Stimulated activated effector memory CD8-positive, alpha-beta T cell treated with anti-CD3 and anti-CD28 coated beads, Interleukin-12 subunit alpha, Interleukin-12 subunit beta, amount 100 ng/mL, for 72 hours (primary cell): ENCODE data around the gene PLD5.
"Not testable (repeated sequence)": the region's sequence is repeated elsewhere in the genome, so short reads cannot be mapped to it uniquely, and the experiment has no call there.

Source experiments
- ATAC-seq: fragments of 150-1000 bp; cut with Tn5 transposase; 2 replicates; pipeline ENCODE4 v1.10.0; 2021
- DNase-seq, 2 donors: peaks; one replicate each; pipeline ENCODE4 v3.0.0; 2021 to 2022; ENCODE audit warnings: low spot score in 2 of 2
- H3K27ac Mint-ChIP-seq: one replicate; pipeline ENCODE4 v1.8.0; 2022; ENCODE audit warnings: mild to moderate bottlenecking, mixed read lengths
- H3K36me3 Mint-ChIP-seq: one replicate; pipeline ENCODE4 v1.8.0; 2022; ENCODE audit warnings: mild to moderate bottlenecking, mixed read lengths
- H3K4me1 Mint-ChIP-seq: one replicate; pipeline ENCODE4 v1.8.0; 2022; ENCODE audit warnings: mixed read lengths
- H3K4me3 Mint-ChIP-seq: one replicate; pipeline ENCODE4 v1.8.0; 2022; ENCODE audit warnings: mild to moderate bottlenecking, mixed read lengths
- H3K9me3 Mint-ChIP-seq: one replicate; pipeline ENCODE4 v1.8.0; 2022; ENCODE audit warnings: mixed read lengths

Gene PLD5

DNA sequence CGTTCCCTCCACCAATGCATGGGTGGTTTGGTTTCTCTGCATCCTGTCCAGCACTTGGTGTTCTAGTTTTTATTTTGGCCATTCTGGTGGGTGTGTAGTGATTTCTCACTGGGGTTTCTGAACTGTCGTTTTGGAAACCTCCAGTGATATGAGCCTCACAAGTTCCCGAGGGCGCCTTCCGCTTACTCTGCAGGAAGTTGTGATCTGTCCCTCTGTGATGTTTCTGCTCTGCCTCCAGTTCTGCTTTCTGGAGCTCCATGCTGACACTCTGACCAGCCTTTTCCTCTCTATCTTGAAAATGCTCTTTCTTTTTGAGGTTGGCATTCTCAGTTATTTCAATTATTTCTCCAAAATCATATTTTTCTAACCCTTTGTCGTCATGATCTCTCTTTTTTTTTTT lies 111.6 kb downstream of the PLD5 start:
- Mint-ChIP-seq H3K4me1 (no peaks in the 10 kb centered on the region), H3K9me3 (peaks cover 7% of the 10 kb centered on the region), H3K36me3 (no peaks in the 10 kb centered on the region), H3K27ac (no peak overlapping the region), H3K4me3 (no peak overlapping the region)
- ATAC-seq, result no peak
- no peak for DNase-seq

DNA sequence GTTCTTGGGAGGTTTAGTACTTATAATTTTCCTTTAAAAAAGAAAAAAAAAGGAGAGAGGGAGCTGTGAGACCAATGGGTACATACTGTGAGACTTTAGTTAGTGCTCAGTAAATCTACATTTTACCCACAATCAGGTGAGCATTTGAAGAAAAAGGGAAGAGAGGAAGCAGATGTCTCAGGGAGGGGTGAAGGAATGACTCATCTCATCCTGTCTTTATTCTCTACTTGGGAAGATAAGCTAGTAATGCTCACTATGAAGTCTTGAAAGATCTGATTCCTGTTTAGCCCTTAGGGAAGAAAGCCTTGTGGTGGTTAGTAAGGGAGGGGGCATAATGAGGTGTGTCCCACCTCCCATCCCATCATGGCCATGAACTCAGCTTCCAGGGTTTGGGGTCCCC lies 112.6 kb downstream of the PLD5 start:
- Mint-ChIP-seq H3K4me3 (no peak overlapping the region), H3K4me1 (no peaks in the 10 kb centered on the region), H3K27ac (no peak overlapping the region), H3K36me3 (no peaks in the 10 kb centered on the region), H3K9me3 (peaks cover 7% of the 10 kb centered on the region)
- ATAC-seq, result no peak
- no peak for DNase-seq

DNA sequence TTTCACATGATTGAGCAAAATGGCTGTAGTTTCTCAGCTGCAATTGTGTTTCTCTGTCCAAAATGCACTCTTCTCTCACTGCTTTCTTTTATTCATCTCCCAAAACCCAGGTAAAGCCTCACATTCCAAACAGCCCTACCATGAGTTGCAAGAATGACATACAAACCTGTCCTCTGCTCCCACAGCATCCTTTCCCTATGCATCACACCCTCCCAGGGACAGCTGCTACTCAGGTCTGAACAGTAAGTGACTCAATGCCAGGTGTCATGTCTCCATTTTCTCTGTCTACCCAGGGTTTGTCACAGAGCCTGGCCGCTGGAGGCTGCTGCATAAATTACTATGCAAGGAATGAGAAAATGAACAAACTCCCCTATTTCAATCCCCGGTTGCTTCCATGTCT lies 118.5 kb downstream of the PLD5 start:
- Mint-ChIP-seq H3K27ac (no peak overlapping the region), H3K4me3 (no peak overlapping the region), H3K4me1 (no peaks in the 10 kb centered on the region), H3K9me3 (peaks cover 7% of the 10 kb centered on the region), H3K36me3 (no peaks in the 10 kb centered on the region)
- ATAC-seq, result no peak
- no peak for DNase-seq

DNA sequence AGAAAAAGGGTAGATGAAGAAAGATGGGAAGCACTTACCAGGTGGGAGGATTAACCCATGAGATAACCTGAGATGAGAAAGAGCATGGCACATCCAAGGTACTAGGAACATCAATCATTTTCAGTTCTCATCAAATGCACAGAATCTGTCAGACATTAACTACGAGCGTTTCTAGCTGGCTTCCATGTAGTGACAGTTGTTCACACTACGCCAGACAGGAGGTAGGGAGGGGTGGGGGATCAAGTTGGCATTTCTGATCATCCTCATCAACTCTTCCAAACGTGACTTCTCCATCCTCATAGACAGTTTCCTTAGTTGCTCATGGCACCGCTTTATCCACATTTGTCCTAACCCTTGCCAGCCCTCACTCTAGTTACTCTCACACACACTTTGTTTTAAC lies 120.2 kb downstream of the PLD5 start:
- no peaks in the 10 kb centered on the region for H3K4me1 Mint-ChIP-seq
- no peak overlapping the region for H3K27ac Mint-ChIP-seq
- no peak for DNase-seq
- H3K4me3 Mint-ChIP-seq, result no peak overlapping the region
- peaks cover 5% of the 10 kb centered on the region for H3K9me3 Mint-ChIP-seq
- H3K36me3 Mint-ChIP-seq, result no peaks in the 10 kb centered on the region
- ATAC-seq, result no peak

DNA sequence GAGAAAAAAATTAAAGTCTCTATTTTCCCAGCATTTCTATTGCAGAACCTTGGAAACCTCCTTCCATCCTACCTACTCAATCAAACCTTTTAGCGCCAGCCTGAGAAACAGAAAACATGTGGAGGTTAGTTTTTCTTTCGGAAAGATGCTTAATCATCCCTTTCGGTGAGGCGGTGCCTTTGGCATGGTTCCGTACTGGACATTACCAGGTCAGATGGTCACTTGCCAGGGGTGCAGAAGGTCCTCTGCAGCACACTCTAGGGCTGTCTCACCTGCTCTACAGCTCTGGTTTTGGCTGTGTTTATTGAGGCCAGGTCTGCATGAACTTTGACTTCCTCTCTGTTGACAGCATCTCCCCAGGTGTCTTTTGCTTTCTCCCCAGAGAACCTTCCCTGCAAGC lies 121.5 kb downstream of the PLD5 start:
- Mint-ChIP-seq H3K4me1 (no peaks in the 10 kb centered on the region), H3K27ac (no peak overlapping the region), H3K4me3 (no peak overlapping the region), H3K36me3 (no peaks in the 10 kb centered on the region), H3K9me3 (no peaks in the 10 kb centered on the region)
- DNase-seq, result no peak
- no peak for ATAC-seq

DNA sequence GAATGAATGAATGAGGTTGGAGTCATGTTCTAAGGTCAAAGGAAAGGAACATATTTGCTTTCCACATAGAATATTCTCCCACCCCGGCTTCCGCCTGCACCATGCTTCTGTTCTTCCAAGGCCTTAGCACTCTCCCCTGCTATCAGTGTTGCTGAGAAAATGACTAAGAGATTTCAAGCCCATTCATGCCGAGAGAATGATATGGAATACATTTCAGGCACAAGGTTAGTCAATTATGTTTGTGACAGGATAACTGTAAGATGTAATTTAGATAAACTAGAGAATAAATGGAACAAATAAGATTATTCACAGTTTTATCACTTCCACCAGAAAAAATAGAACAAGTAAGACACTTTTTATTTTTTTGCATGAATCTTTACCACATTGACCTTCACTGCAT lies 122.6 kb downstream of the PLD5 start:
- ATAC-seq (no peak), DNase-seq (no peak)
- no peak overlapping the region for H3K27ac Mint-ChIP-seq
- H3K36me3 Mint-ChIP-seq, result no peaks in the 10 kb centered on the region
- no peaks in the 10 kb centered on the region for H3K4me1 Mint-ChIP-seq
- H3K4me3 Mint-ChIP-seq, result no peak overlapping the region
- no peaks in the 10 kb centered on the region for H3K9me3 Mint-ChIP-seq

DNA sequence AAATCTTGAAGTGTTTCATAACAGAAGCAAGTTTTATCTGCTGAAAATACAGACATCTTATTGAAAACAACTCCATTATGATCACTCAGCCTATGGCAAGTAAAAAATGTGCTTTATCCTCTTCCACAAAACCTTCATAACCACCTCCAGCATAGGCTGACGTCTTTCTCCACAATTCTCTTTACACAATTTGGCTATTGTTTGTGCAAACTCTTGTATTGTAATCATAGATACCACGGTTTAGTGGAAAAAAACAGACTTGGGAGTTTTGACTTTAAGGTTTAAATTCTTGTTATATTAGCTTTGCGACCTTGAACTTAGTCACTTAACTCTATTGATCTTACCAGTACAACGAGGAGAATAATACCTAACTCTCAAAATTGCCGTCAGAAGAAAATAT lies 126.1 kb downstream of the PLD5 start:
- no peak for DNase-seq
- no peak for ATAC-seq
- H3K36me3 Mint-ChIP-seq, result no peaks in the 10 kb centered on the region
- no peak overlapping the region for H3K4me3 Mint-ChIP-seq
- no peaks in the 10 kb centered on the region for H3K4me1 Mint-ChIP-seq
- peaks cover 5% of the 10 kb centered on the region for H3K9me3 Mint-ChIP-seq
- no peak overlapping the region for H3K27ac Mint-ChIP-seq

DNA sequence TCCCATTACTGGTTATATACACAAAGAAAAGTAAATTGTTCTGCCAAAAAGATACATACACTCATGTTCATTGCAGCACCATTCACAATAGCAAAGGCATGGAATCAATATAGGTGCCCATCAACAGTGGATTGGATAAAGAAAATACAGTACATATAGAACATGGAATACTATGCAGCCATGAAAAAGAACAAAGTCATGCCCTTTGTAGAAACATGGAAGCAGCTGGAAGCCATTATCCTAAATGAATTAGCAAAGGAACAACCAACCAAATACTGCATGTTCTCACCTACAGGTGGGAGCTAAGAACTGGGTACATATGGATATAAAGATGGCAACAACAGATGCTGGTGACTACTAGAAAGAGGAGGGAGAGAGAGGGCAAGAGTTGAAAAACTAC lies 132.6 kb downstream of the PLD5 start:
- no peak for DNase-seq
- no peaks in the 10 kb centered on the region for H3K4me1 Mint-ChIP-seq
- no peak for ATAC-seq
- H3K4me3 Mint-ChIP-seq, result no peak overlapping the region
- no peak overlapping the region for H3K27ac Mint-ChIP-seq
- no peaks in the 10 kb centered on the region for H3K36me3 Mint-ChIP-seq
- H3K9me3 Mint-ChIP-seq, result peaks cover 12% of the 10 kb centered on the region

DNA sequence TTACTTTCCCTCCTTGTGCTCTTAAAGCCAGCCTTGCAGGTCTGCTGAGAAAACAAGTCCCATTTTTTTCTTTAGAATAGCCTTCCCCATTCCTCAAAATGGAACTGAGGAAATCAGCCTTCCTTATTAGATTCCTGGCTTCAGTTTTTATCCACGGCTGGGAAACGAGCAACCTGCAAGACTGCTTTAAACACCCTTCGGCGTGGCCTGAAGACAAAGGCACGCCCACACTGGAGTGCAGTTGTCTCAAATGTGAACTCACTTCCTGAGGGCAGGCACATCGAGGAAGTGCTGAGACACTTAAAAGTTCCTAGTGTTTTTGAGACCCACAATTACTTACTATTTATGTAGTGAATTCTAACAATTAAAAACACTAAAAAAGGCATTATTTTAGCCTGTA lies 148.4 kb downstream of the PLD5 start:
- H3K4me3 Mint-ChIP-seq, H3K4me1 Mint-ChIP-seq, ATAC-seq, DNase-seq, H3K27ac Mint-ChIP-seq, H3K36me3 Mint-ChIP-seq, H3K9me3 Mint-ChIP-seq: not testable (repeated sequence)

DNA sequence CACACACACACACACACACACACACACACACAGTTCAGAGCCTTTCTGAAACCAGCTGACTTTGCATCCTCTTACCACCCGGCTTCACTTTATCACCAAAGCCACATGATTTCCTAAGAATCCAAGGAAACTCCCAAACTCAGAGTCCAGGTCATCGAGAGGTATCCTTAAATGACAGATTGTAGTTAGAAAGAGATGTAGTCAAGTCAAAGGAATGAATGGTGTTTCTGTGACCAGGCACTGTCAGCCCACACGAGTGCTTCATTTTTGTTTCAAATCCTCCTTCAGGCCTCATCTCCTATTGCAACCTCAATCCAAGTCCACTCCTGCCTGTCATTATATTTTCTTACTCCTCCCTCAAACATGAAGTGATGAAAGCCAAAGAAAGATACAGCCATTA lies 174.1 kb downstream of the PLD5 start:
- not testable (repeated sequence) for H3K4me1 Mint-ChIP-seq, ATAC-seq, H3K4me3 Mint-ChIP-seq, DNase-seq, H3K36me3 Mint-ChIP-seq, H3K27ac Mint-ChIP-seq, H3K9me3 Mint-ChIP-seq

DNA sequence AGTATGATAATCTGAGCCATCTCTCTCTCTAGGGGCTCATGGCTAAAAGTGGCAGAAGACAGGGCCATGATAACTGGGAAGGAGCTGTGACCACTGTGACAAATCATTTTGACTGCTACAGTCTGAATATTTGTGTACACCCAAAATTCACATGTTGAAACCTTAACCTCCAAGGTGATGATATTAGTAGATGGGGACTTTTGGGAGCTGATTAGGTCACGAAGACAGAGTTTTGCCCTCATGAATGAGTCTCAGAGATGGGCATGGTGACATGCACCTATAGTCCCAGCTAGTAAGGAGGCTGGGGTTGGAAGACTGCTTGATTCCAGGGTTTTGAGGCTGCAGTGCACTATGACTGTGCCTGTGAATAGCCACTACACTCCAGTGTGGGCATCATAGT lies 174.9 kb downstream of the PLD5 start:
- H3K4me1 Mint-ChIP-seq, result no peaks in the 10 kb centered on the region

DNA sequence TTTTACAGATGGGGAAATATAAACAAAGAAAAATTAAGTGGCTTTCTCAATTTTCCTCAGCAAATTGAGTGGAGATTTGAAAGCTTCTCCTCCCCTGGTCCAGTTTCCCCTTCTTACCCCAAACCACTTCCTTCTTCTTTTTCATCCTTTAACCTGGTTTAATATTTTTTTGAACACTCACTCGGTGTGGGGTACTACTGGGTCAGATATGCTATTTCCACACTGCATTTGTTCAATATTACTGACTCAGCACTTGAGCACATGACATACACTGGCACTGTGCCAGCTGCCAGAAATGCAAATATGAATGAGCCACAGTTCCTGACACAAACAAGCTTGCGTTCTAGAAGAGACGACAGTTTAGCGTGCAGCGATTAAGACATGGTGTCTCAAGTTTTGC lies 193.6 kb downstream of the PLD5 start:
- H3K9me3 Mint-ChIP-seq, H3K27ac Mint-ChIP-seq, H3K4me1 Mint-ChIP-seq, DNase-seq, H3K4me3 Mint-ChIP-seq, H3K36me3 Mint-ChIP-seq, ATAC-seq: not testable (repeated sequence)

More for the DNA sequence above, 174.9 kb downstream of the PLD5 start:
- no peak overlapping the region for H3K4me3 Mint-ChIP-seq
- no peaks in the 10 kb centered on the region for H3K36me3 Mint-ChIP-seq
- no peak for DNase-seq
- peaks cover 2% of the 10 kb centered on the region for H3K9me3 Mint-ChIP-seq
- H3K27ac Mint-ChIP-seq, result no peak overlapping the region
- no peak for ATAC-seq

DNA sequence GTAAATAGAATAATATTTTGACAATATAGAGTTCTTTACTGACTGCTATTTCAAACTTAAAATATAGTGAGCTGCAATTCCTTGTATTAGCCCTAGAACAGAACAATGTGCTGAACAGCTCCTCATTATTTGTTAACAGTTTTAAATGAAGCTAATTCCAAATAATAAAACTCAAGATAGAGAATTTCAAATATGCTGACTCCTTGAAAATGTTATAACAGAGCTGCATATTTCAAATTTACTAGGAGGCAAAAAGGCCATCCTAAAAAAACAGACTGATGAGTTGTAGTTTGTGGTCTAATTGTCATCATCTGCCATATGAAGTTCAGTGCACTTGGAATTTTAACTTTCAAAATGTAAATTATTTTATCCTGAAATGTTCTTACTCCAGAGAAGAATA lies 197.1 kb downstream of the PLD5 start:
- not testable (repeated sequence) for ATAC-seq, H3K27ac Mint-ChIP-seq, DNase-seq, H3K9me3 Mint-ChIP-seq, H3K4me3 Mint-ChIP-seq, H3K36me3 Mint-ChIP-seq, H3K4me1 Mint-ChIP-seq

DNA sequence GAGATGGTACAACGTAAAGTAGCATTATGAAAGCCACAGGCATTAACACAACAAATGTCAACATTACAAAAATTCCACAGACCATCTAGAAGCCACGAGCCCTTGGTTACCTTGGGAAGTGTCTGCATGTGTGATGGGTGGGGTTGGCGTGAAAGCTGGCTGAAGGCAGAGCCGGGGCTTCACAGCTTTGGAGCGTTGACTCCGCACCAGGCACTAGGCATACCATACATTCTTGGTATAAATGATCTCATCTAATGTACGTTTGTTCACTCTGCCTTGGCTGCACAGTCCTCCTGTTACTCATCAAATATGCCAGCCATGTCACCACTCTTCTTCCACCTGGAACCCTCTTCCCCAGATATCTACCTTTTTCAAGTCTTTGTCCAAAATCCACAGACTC lies 202.5 kb downstream of the PLD5 start:
- ATAC-seq, result peak; percentile 32
- not testable (repeated sequence) for H3K4me3 Mint-ChIP-seq, H3K27ac Mint-ChIP-seq, H3K9me3 Mint-ChIP-seq, H3K4me1 Mint-ChIP-seq, DNase-seq, H3K36me3 Mint-ChIP-seq

DNA sequence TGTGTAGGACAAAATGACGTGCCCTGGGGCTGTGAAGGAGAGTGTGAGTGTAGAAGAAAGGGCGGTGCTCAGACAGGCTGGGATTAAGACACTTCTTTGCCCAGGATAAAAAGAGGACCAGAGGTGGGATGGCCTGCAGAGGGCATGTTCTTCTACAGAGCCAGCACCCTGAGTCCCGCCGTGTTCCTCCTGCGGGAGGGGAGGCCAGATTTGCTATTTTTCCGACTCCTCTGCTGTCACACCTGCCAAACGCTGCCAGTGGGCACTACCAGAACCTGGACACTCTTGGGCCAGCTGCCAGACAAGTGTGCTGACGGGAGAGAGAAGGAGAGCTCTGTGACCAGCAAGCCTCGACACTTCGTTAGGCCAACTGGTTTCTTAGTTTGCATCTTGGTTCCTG lies 206.4 kb downstream of the PLD5 start:
- Mint-ChIP-seq H3K27ac (no peak overlapping the region), H3K4me3 (no peak overlapping the region)

DNA sequence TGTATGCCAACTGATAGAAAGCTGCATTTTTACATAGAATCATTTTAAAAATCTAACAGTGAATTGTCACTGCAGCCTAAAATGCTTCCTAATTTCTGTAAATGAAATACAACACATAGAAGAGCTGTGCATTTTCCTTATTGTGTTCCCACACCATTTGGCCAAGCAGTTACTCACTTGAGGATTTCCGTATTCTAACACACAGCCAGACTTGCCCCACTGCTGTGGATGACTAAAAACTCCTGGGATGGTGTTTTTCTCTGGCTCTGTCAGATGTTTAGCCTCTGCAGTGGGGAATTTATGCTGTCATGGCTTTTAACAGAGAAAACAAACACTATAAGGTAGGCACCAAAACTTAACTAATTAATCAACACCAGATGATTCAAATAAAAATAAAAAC lies 209.6 kb downstream of the PLD5 start:
- DNase-seq, ATAC-seq, H3K27ac Mint-ChIP-seq, H3K36me3 Mint-ChIP-seq, H3K4me1 Mint-ChIP-seq, H3K4me3 Mint-ChIP-seq, H3K9me3 Mint-ChIP-seq: not testable (repeated sequence)

More for the DNA sequence above, 206.4 kb downstream of the PLD5 start:
- H3K36me3 Mint-ChIP-seq, result no peaks in the 10 kb centered on the region
- no peak for DNase-seq
- H3K9me3 Mint-ChIP-seq, result peaks cover 7% of the 10 kb centered on the region
- H3K4me1 Mint-ChIP-seq, result no peaks in the 10 kb centered on the region
- no peak for ATAC-seq

DNA sequence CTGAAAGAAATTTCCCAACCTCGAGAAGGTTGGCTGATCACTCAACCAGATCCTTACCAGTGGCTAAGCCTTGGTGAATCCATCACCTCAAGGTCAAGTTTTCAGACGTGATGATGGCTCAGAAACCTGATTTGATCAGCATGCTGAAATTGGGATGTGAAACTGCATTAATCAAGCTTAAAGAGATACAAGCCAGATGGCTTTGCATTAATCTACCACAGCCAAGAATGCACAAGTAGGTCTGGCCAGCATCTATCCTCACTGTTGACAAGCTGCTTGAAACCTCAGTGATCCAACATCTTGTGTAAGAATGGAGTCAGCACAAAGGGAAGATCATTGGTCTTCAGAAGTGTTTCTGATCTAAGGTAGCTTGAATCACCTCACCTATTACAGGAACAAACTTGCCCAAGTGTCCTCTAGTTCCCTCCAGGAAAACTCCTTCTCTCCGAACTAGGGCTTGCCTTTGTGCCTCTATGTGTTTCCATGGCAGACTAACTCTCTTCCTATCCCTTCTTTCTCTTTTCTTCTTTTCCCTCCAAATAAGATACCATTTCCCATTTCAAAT lies 210.3 kb downstream of the PLD5 start:
- not testable (repeated sequence) for H3K4me1 Mint-ChIP-seq, DNase-seq, H3K4me3 Mint-ChIP-seq, H3K36me3 Mint-ChIP-seq, H3K27ac Mint-ChIP-seq, ATAC-seq, H3K9me3 Mint-ChIP-seq
